Measurements from ENCODE around the gene CPA5.

The CPA5 gene

DNA sequence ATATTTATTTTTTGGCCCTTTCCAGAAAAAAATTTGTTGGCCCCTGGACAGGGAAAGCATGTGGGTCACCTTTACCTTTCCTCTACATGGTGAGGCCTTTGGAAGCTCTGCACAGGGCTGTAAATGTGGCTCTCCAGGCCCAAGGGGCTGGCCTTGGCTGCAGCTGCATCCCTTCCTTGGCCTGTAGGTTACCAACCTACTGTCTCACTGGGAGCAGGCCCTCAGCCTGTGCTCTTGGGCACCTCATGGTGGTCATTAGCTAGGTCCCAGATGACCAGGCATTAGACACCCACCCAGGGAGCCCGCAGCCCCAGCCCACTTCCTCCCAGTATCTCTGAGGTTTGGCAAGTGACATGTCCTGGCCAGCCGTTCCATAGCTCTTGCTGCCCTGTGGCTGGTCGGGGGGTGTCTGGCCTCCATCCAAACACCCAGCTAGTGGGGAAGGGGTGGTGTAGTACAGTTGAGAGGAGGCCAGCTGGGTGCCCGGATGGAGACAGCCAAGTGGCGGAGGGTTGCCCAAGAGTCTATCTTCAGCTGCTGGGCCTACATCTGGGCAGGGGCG lies 7.1 kb upstream of the CPA5 start:
- Mint-ChIP-seq H3K4me1 (peaks cover 16% of the 10 kb centered on the region), H3K27me3 (ENCODE audit: low read depth, poor library complexity) (peaks cover 3% of the 10 kb centered on the region), H3K9me3 (peaks cover 14% of the 10 kb centered on the region), H3K27ac (no peak overlapping the region), H3K4me3 (no peak overlapping the region), H3K36me3 (ENCODE audit: low read depth) (peaks cover 5% of the 10 kb centered on the region)
- TF ChIP-seq, protein P1, sequence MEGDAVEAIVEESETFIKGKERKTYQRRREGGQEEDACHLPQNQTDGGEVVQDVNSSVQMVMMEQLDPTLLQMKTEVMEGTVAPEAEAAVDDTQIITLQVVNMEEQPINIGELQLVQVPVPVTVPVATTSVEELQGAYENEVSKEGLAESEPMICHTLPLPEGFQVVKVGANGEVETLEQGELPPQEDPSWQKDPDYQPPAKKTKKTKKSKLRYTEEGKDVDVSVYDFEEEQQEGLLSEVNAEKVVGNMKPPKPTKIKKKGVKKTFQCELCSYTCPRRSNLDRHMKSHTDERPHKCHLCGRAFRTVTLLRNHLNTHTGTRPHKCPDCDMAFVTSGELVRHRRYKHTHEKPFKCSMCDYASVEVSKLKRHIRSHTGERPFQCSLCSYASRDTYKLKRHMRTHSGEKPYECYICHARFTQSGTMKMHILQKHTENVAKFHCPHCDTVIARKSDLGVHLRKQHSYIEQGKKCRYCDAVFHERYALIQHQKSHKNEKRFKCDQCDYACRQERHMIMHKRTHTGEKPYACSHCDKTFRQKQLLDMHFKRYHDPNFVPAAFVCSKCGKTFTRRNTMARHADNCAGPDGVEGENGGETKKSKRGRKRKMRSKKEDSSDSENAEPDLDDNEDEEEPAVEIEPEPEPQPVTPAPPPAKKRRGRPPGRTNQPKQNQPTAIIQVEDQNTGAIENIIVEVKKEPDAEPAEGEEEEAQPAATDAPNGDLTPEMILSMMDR (IDR thresholded peaks at IDR 0.05), result no peak
- DNase-seq, result no peak

- TF ChIP-seq, protein P1 (IDR thresholded peaks at IDR 0.05), result no peak
- no peak for DNase-seq
- peaks cover 16% of the 10 kb centered on the region for H3K4me1 Mint-ChIP-seq
- H3K36me3 Mint-ChIP-seq (ENCODE audit: low read depth), result peaks cover 10% of the 10 kb centered on the region
- peaks cover 20% of the 10 kb centered on the region for H3K9me3 Mint-ChIP-seq
- H3K27ac Mint-ChIP-seq, result no peak overlapping the region
- H3K27me3 Mint-ChIP-seq (ENCODE audit: low read depth, poor library complexity), result peaks cover 3% of the 10 kb centered on the region
- no peak overlapping the region for H3K4me3 Mint-ChIP-seq
Observed at GRCh38 chr7:130338233-130338632, 6.4 kb upstream of the CPA5 start.

DNA sequence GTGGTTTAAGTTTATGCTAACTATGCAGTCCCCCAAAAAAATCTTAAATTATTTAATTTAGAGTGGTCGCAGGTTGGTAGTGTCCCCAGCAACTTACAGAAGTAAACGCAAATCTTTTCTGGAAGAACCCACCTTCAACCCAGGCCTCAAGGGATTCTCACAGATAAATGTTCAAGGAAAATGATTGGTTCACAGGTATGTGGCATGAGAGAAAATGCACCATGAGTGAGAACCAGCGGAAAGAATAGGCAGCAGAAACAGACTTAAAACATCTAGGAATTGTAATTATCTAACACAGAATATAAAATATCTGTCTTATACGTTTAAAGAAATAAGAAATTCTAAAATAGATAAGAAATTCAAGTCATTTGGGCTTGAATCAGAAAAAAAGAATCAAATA lies 2.7 kb upstream of the CPA5 start:
- Mint-ChIP-seq H3K36me3 (ENCODE audit: low read depth) (peaks cover 6% of the 10 kb centered on the region), H3K4me3 (no peak overlapping the region), H3K9me3 (peaks cover 15% of the 10 kb centered on the region), H3K27ac (no peak overlapping the region), H3K27me3 (ENCODE audit: low read depth, poor library complexity) (peaks cover 3% of the 10 kb centered on the region), H3K4me1 (peaks cover 32% of the 10 kb centered on the region)
- no peak for DNase-seq
- TF ChIP-seq, protein P1 (IDR thresholded peaks at IDR 0.05), result no peak

- no peak overlapping the region for H3K27ac Mint-ChIP-seq
- H3K9me3 Mint-ChIP-seq, result peaks cover 15% of the 10 kb centered on the region
- DNase-seq, result no peak
- TF ChIP-seq, protein P1 (IDR thresholded peaks at IDR 0.05), result no peak
- no peak overlapping the region for H3K4me3 Mint-ChIP-seq
- peaks cover 35% of the 10 kb centered on the region for H3K4me1 Mint-ChIP-seq
- peaks cover 6% of the 10 kb centered on the region for H3K36me3 Mint-ChIP-seq (ENCODE audit: low read depth)
- H3K27me3 Mint-ChIP-seq (ENCODE audit: low read depth, poor library complexity), result peaks cover 2% of the 10 kb centered on the region
Observed at GRCh38 chr7:130342701-130343380, 1.8 kb upstream of the CPA5 start.

GRCh38 chr7:130345136-130345535 lies 520 bp downstream of the CPA5 start:
- Mint-ChIP-seq H3K36me3 (ENCODE audit: low read depth) (peaks cover 6% of the 10 kb centered on the region), H3K9me3 (peaks cover 15% of the 10 kb centered on the region), H3K4me1 (peaks cover 29% of the 10 kb centered on the region), H3K27ac (peak overlapping the region; percentile 88), H3K4me3 (no peak overlapping the region), H3K27me3 (ENCODE audit: low read depth, poor library complexity) (no peaks in the 10 kb centered on the region)
- no peak for DNase-seq
- TF ChIP-seq, protein P1 (IDR thresholded peaks at IDR 0.05), result no peak

DNA sequence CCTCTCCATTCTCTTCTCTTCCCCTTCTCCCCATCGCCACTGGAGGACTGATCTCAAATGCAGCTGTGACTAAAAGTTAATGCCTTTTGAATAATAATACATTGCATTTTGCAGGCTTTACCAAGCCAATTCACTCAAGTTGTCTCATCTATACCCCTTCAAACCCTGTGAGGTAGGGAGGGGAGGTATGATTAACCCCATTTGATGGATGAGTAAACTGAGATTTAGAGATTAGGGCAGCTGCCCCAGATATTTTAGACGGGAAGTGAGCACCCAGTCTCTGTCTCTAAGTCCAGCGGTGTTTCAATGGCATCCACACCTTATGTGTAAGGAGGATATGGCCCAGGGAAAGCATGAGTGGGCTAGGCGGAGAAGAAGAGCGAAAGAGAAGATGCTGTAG lies 1.1 kb downstream of the CPA5 start:
- TF ChIP-seq, protein P1 (IDR thresholded peaks at IDR 0.05), result no peak
- H3K4me1 Mint-ChIP-seq, result peaks cover 35% of the 10 kb centered on the region
- H3K9me3 Mint-ChIP-seq, result peaks cover 15% of the 10 kb centered on the region
- H3K36me3 Mint-ChIP-seq (ENCODE audit: low read depth), result peaks cover 6% of the 10 kb centered on the region
- no peak overlapping the region for H3K4me3 Mint-ChIP-seq
- no peaks in the 10 kb centered on the region for H3K27me3 Mint-ChIP-seq (ENCODE audit: low read depth, poor library complexity)
- DNase-seq, result no peak
- H3K27ac Mint-ChIP-seq, result peak overlapping the region; percentile 26

All from nephron progenitor cell (in vitro differentiated cells).